Suprapubic skin (tissue), 4 donors: Measurements from ENCODE around the gene CCND3. TPM values are rescaled to one million over a fixed set of nuclear protein-coding genes. Genes with fewer than 3 reads are reported as not detected.

Source experiments
- DNase-seq, 2 donors: peaks; one replicate each; pipeline ENCODE4 v3.0.0-alpha.2; 2019; ENCODE audit warnings: low spot score in 2 of 2
- H3K27ac ChIP-seq: fragments of 200-600 bp; sonication (generic); one replicate; pipeline ENCODE4 v1.5.1; 2019
- H3K27me3 ChIP-seq: fragments of 200-600 bp; sonication (generic); one replicate; pipeline ENCODE4 v1.5.1; 2019
- H3K36me3 ChIP-seq: fragments of 200-600 bp; sonication (generic); one replicate; pipeline ENCODE4 v1.5.1; 2019
- H3K4me1 ChIP-seq: fragments of 200-600 bp; sonication (generic); one replicate; pipeline ENCODE4 v1.5.1; 2019
- H3K4me3 ChIP-seq: fragments of 200-600 bp; sonication (generic); one replicate; pipeline ENCODE4 v1.5.1; 2019; ENCODE audit warnings: mild to moderate bottlenecking
- H3K9me3 ChIP-seq: fragments of 200-600 bp; sonication (generic); one replicate; pipeline ENCODE4 v1.5.1; 2019
- CTCF ChIP-seq, 2 donors: fragments of 200-600 bp in 1 of 2; fragments of 450-650 bp in 1 of 2; sonication (generic) in 1 of 2; IDR thresholded peaks; one replicate each; pipeline ENCODE4 v1.5.1; 2016 to 2019; ENCODE audit warnings: antibody characterized with exemption in 2 of 2, mild to moderate bottlenecking in 1 of 2, moderate library complexity in 1 of 2
- EP300 ChIP-seq: sonication (generic); formaldehyde crosslinking; IDR thresholded peaks from one replicate; pipeline ENCODE4 v1.6.1; 2017; ENCODE audit warnings: antibody characterized with exemption
- POLR2A ChIP-seq, 2 donors: fragments of 450-650 bp; IDR thresholded peaks; one replicate each; pipeline ENCODE4 v1.6.1; 2017; ENCODE audit warnings: antibody characterized with exemption in 2 of 2, mild to moderate bottlenecking in 2 of 2, moderate library complexity in 2 of 2
- POLR2AphosphoS5 ChIP-seq, 3 donors: sonication (generic); formaldehyde crosslinking; IDR thresholded peaks; one replicate each; pipeline ENCODE4 v1.6.1; 2017; ENCODE audit warnings: antibody characterized with exemption in 3 of 3
- WGBS: methylation state at CpG from one replicate; pipeline ENCODE4 v1.1.5; 2018; 5-methylcytosine and 5-hydroxymethylcytosine counted together
- total RNA-seq, 4 donors: library from RNA; depleted of rRNA; stranded (reverse); fragments of >200 nt; gene quantifications; one replicate each; pipeline ENCODE4 v1.1.0, GENCODE V29; 2016

Gene CCND3
- total RNA-seq, 4 donors from 2014 or later = 106 to 214 (median 132) TPM

- H3K4me1 ChIP-seq = peaks cover 33% of the 10 kb centered on the region
- 39% methylated on average over 4 of the region's 4 CpGs for WGBS
- no peak overlapping the region for H3K27ac ChIP-seq
- no peaks in the 10 kb centered on the region for H3K27me3 ChIP-seq
- no peaks in the 10 kb centered on the region for H3K9me3 ChIP-seq
- H3K4me3 ChIP-seq = no peak overlapping the region
- DNase-seq = no peak
- H3K36me3 ChIP-seq = peaks cover 40% of the 10 kb centered on the region
- TF ChIP-seq CTCF (IDR thresholded peaks at IDR 0.05) = no peak
- no peak for TF ChIP-seq EP300
- TF ChIP-seq POLR2AphosphoS5 (IDR thresholded peaks at IDR 0.05) = no peak
- TF ChIP-seq POLR2A (IDR thresholded peaks at IDR 0.05) = no peak
Measured at GRCh38 chr6:41917528-41917927, 24.1 kb downstream of the CCND3 start.

- H3K36me3 ChIP-seq = peaks cover 41% of the 10 kb centered on the region
- no peaks in the 10 kb centered on the region for H3K27me3 ChIP-seq
- no peak overlapping the region for H3K4me3 ChIP-seq
- 100% methylated on average over 4 of the region's 4 CpGs for WGBS
- TF ChIP-seq POLR2A (IDR thresholded peaks at IDR 0.05) (no peak), POLR2AphosphoS5 (IDR thresholded peaks at IDR 0.05) (no peak), CTCF (IDR thresholded peaks at IDR 0.05) (no peak), EP300 (no peak)
- H3K9me3 ChIP-seq = no peaks in the 10 kb centered on the region
- peaks cover 19% of the 10 kb centered on the region for H3K4me1 ChIP-seq
- DNase-seq = no peak
- H3K27ac ChIP-seq = no peak overlapping the region
Measured at GRCh38 chr6:41914869-41915530, 26.6 kb downstream of the CCND3 start.

DNA sequence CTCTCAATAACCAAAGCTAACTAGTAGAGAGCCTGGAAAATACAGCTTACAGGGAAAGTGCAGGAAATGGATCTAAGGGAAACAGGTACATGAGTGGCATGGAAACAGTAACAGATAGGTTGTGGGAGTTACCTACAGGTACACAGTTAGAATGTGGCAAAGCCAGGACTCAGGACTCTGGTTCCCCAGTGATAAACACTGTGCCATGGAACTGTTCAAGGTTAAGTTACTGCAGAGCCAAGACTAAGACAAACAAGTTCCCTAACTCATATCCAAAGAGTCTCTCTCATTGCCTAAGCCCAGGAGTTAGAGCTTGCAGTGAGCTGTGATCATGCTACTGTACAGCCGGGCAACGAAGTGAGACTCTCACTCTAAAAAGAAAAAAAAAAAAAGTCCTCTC lies 27.3 kb downstream of the CCND3 start:
- Histone ChIP-seq H3K9me3 (no peaks in the 10 kb centered on the region), H3K27ac (no peak overlapping the region), H3K27me3 (no peaks in the 10 kb centered on the region), H3K36me3 (peaks cover 43% of the 10 kb centered on the region), H3K4me1 (peaks cover 13% of the 10 kb centered on the region), H3K4me3 (no peak overlapping the region)
- WGBS = 93% methylated on average over 2 of the region's 2 CpGs
- no peak for TF ChIP-seq EP300
- no peak for TF ChIP-seq POLR2AphosphoS5 (IDR thresholded peaks at IDR 0.05)
- no peak for TF ChIP-seq CTCF (IDR thresholded peaks at IDR 0.05)
- no peak for TF ChIP-seq POLR2A (IDR thresholded peaks at IDR 0.05)
- no peak for DNase-seq

DNA sequence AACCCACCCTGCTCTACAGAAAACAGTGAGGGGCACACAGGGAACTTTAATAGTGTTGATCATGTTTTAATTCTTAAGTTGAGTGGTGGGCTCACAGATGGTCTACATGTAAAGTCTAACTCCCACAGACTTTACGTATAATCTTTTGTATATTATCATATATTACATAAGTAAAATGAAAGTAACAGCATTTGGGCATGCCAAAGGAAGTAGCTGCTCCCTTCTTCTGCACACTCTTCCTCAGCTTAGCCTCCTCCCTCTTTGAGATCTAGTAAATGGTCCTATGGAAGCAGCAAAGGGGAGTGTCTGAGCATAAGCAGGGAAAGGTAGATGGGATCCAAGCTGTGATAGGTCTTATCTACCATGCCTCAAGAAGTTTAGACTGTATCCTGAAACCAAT lies 31.9 kb downstream of the CCND3 start:
- peaks cover 70% of the 10 kb centered on the region for H3K36me3 ChIP-seq
- no peak for DNase-seq
- no peaks in the 10 kb centered on the region for H3K27me3 ChIP-seq
- no peak for TF ChIP-seq POLR2A (IDR thresholded peaks at IDR 0.05)
- no peak for TF ChIP-seq POLR2AphosphoS5 (IDR thresholded peaks at IDR 0.05)
- no peak for TF ChIP-seq EP300
- TF ChIP-seq CTCF (IDR thresholded peaks at IDR 0.05) = no peak
- no peak overlapping the region for H3K4me3 ChIP-seq
- H3K9me3 ChIP-seq = no peaks in the 10 kb centered on the region
- WGBS = 100% methylated on average over 1 of the region's 1 CpG
- H3K27ac ChIP-seq = no peak overlapping the region
- H3K4me1 ChIP-seq = no peaks in the 10 kb centered on the region

GRCh38 chr6:41901882-41902519 lies 39.6 kb downstream of the CCND3 start:
- Histone ChIP-seq H3K4me3 (no peak overlapping the region), H3K9me3 (no peaks in the 10 kb centered on the region), H3K27me3 (no peaks in the 10 kb centered on the region), H3K4me1 (no peaks in the 10 kb centered on the region), H3K27ac (no peak overlapping the region), H3K36me3 (peaks cover 44% of the 10 kb centered on the region)
- DNase-seq = no peak
- 94% methylated on average over 1 of the region's 1 CpG for WGBS
- TF ChIP-seq POLR2AphosphoS5 (IDR thresholded peaks at IDR 0.05) (no peak), POLR2A (IDR thresholded peaks at IDR 0.05) (no peak), EP300 (no peak), CTCF (IDR thresholded peaks at IDR 0.05) (no peak)
